Measurements from ENCODE around the gene GPRC6A.
"Not testable (repeated sequence)": the region's sequence is repeated elsewhere in the genome, so short reads cannot be mapped to it uniquely, and the experiment has no call there.

- not testable (repeated sequence) for TF ChIP-seq CTCF (IDR thresholded peaks at IDR 0.05; ENCODE audit: low read depth, low read length, poor library complexity, severe bottlenecking); EZH2phosphoT487 (IDR thresholded peaks at IDR 0.05; ENCODE audit: borderline replicate concordance, low read length)
Measured at GRCh38 chr6:116834526-116834925, 5.6 kb upstream of the GPRC6A start.
